Fibroblast of peridontal ligament (primary cell): Measurements from ENCODE around the gene TBC1D2.
A peak's percentile ranks its signal among the peaks of the same experiment; 100 is the strongest.
"Not testable (repeated sequence)": the region's sequence is repeated elsewhere in the genome, so short reads cannot be mapped to it uniquely, and the experiment has no call there.

ENCODE experiments used
- DNase-seq: peaks from one replicate; pipeline ENCODE4 v3.0.0-alpha.2; 2010; ENCODE audit errors: extremely low read depth

The TBC1D2 gene

GRCh38 chr9:98255578-98256296 lies at the start of gene TBC1D2:
TSS of gene TBC1D2 (minus strand) at chr9:98255649. CDS start at chr9:98255541, 108 bp downstream.
- peak; percentile 91 for DNase-seq

DNA sequence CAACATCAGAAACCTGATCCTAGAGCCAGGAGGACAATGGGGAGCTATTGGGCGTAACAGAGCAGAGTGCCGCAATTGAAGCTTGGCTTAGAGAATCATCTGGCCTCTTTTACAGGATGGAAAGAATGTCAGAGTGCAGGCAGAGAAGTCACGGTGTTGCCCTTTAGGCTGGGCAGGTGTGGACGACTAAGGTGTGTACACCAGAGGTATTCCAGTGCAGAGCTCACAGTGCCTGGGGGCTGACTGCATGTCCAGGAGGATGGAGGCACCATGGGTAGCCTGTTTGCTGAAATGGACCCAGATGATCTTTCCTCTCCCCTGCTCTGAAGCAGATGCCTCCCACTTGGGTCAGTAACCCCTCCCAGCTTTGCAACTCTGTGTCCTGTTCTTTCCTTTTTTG lies 48.9 kb upstream of the TBC1D2 start:
- no peak for DNase-seq

DNA sequence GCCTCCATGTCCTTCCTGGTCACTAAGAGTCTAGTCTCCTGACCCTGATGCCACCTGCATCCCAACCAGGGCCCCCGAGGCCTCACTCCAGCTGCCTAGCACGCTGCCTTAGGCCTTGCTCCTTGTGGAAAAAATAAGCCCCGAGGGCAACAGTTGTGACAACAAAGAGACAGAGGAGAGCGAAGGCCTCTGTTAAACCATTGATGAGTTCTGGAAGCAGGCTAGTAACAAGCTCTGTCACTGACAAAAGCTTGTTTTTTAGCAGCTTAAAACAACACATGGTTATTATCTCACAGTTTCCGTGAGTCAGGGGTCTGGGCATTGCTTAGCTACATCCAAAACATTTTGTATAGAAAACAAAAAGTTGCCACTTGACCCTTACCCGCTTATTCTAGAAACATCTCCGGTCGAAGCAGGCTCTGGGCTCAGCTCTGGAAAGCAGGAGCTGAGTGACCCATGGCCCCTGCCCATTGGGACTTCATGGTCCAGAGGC lies 48.2 kb upstream of the TBC1D2 start:
- no peak for DNase-seq

DNA sequence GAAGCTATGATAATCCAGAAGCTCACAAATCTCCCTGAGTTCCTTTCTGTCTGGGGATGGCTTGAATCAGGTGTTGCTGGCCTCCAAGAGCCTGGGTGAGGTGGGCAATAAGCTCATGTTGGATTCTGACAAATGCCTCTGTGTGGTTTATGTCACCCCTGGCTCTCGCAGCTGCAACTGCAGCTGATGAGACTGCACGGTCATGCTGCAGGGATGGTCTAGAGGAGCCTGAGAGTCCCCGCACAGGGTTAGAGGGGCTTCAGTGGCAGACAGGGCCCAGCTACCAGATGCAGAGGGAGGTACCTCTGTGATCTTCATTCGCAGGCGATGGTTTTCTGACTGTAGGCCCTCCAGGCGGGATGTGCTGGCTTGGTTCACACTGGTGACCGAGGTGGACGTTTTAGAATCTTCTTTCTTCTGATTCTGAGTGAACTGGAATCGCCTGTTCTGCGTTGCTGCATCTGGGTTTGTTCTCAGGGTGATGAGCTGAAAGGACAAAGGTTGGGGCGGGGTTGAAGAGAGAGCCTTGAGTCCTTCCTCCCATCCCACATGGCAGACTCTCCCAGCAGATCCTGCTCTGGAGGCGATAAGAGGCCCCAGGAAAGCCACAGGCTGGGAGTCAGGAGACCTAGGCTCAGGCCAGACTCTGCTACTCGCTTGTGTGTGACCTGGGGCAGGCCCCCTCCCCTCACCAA lies 47.6 kb upstream of the TBC1D2 start:
- no peak for DNase-seq

GRCh38 chr9:98302150-98302549 lies 46.7 kb upstream of the TBC1D2 start:
- no peak for DNase-seq

GRCh38 chr9:98300611-98301010 lies 45.2 kb upstream of the TBC1D2 start:
- no peak for DNase-seq

GRCh38 chr9:98298476-98298875 lies 43.0 kb upstream of the TBC1D2 start:
- DNase-seq: no peak

DNA sequence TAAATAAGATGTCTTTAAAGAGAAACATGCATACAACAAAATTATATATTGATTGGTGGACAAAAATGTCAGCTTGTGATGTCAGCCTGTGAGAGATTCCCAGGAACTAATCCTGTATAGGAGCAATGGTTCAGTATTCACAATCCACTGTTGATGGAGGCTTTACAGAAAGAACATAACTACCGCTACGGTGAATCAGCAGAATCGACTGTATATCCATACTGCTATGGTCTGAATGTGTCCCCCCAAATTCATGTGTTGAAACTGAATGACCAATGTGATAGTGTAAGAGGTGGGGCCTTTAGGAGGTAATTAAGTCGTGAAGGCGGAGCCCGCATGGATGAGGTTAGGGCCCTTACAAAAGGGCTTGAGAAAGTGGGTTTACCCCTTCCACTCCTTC lies 40.4 kb upstream of the TBC1D2 start:
- no peak for DNase-seq

DNA sequence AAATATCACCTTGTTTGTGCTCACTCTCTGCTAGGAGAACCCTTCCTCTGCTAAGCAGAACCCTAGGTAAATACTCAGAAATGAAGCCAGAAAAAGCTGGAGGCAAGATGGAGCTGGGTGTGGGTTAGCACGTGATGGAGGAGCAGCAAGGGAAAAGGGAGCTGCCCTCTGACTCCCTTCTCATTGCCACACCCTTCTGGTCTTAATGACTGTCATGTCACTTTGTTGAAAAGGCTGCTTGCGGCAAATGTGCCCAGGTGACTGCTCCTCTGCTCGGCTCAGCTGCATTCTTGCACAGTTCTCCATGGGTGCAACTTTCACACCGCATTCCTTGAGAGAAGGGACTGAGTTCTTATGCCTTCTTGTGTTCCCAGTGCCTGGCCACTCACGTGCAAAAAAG lies 36.4 kb upstream of the TBC1D2 start:
- DNase-seq: no peak

- DNase-seq: no peak
These were observed 35.0 kb upstream of the TBC1D2 start for GRCh38 chr9:98290411-98290810.

DNA sequence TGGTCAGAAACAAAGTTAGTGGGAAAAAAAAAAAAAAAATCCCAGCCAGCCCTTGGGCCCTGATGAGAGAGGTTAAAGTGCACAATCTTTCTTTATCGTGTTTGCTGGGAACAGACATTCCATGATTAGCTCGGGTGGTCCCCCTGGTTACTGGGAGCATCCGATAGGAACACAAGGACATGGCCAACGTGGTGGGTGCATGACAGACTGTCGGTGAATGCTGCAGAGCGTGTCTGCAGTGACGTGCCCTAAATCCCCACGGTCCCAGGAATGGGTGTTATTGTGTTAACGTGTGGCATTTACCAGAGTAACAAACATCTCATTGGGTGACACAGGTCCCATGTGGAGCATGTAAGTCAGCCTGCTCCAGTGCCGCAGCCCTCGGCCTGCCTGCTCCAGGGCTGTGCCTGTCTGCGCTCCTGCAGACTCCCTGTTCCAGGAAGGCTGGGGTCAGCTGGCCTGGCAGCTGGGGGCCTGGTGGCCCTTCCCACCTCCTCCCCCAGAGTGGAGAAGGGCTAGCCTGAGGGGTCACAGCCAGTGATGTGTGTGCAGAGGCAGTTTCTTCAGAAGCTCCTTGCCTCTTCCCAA lies 34.3 kb upstream of the TBC1D2 start:
- no peak for DNase-seq

DNA sequence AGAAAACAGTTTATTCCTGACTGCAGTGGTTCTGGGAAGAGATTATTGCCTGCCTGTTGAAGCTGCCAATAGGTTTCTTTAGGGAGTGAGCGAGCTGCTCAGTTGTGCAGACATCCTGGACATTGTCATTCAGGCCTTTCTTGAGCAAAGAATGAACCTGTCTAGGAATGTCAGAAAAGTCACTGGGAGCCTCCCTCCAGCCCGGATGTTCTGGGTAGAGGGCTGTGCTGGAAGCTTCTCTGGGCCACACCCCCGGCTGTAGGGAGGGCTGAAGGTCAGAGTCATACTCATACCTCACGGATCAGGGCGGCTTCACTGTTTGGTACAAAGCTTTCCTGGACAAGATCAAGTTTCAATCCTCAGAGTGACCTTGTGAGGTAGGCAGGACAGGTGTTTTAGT lies 33.4 kb upstream of the TBC1D2 start:
- DNase-seq: no peak

DNA sequence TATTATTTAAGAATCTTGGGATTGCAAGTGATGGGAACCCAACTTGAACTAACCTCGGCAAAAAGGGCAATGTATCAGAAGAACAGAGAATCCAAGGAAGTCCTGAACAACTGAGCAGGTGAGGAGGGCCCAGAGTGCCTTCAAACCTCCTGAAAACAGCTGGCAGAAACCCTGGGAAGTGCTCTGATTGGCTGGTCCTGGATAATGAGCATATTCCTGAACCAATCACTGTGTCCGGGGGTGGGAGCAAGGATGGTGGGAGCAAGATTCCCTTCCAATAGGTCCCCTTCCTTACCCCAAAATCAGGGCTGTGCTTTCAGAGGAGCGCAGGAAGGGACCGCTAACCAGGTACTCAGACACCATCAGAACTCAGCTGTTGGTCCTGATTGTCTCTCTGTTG lies 31.9 kb upstream of the TBC1D2 start:
- DNase-seq: no peak

- DNase-seq: no peak
These were observed 30.0 kb upstream of the TBC1D2 start for GRCh38 chr9:98285446-98285845.

GRCh38 chr9:98284754-98285153 lies 29.3 kb upstream of the TBC1D2 start:
- no peak for DNase-seq

DNA sequence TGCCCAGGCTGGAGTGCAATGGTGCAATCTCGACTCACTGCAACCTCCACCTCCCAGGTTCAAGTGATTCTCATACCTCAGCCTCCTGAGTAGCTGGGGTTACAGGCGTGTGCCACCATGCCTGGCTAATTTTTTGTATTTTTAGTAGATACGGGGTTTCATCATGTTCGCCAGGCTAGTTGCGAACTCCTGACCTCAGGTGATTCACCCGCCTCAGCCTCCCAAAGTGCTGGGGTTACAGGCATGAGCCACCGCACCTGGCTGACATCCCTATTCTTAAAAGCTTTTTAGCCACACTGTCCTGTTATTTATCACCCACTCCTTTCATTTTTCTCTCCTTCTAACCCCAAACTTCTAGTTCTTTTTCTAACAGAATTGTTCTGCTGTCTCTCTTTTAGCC lies 27.7 kb upstream of the TBC1D2 start:
- not testable (repeated sequence) for DNase-seq

GRCh38 chr9:98281281-98281680 lies 25.8 kb upstream of the TBC1D2 start:
- DNase-seq: no peak

DNA sequence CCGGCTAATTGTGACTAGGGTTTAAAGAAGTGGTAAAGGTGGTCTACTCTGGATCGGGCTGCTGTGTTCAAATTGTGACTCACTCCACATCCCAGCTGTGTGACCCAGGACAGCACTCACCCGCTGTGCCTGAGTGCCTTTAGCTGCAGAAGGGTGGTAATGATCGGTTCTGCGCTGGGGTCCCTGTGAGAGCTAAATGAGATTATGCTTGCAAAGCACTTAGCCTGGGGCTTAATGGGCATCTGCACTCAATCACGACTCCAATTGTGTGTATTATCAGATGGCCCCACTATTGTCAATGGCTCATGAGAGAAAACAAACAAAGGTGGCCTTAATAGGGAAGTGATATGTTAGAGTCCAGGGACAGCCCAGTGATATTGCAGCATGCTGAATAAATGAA lies 25.1 kb upstream of the TBC1D2 start:
- no peak for DNase-seq

DNA sequence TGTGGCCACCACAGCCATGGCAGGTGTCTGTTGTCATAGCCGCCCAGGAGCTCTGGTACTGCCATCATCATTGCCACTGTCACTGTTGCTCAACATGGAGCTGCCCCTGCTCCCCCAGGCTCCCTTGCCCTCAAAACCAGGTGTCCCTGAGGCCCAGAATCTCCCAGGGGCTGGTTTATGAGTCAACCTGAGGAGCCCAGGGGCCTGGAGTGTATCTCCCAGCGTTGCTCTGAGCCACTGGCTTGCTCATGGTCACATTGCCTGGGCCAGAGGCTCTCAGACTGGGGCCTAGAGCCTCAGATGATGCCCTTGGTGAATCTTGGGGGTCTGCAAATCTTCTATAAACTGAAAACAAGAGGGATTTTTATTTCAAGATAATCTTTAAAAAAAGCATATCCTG lies 24.7 kb upstream of the TBC1D2 start:
- no peak for DNase-seq

DNA sequence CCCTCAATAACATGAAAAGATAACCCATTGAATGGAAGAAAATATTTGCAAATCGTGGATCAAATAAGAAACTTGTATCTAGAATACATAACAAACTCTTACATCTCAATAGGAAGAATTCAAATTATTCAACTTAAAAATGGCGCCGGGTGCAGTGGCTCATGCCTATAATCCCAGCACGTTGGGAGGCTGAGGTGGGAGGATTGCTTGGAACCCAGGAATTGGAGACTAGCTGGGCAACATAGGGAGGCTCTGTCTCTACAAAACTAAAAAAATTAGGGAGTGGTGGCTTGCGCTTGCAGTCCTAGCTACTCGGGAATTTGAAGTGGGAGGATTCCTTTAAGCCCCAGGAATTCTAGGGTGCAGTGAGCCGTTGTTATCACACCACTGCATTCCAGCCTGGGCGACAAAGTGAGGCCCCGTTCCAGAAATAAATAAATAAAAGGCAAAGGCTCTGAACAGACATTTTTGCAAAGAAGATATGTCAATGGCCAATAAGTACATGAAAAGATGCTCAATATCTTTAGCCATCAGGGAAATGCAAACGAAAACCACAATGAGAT lies 21.5 kb upstream of the TBC1D2 start:
- no peak for DNase-seq

- no peak for DNase-seq
These were observed 19.7 kb upstream of the TBC1D2 start for GRCh38 chr9:98275159-98275558.

- no peak for DNase-seq
These were observed 16.6 kb upstream of the TBC1D2 start for GRCh38 chr9:98272083-98272482.

- no peak for DNase-seq
These were observed 16.0 kb upstream of the TBC1D2 start for GRCh38 chr9:98271479-98271878.
